ENCODE results near the gene NAP1L1.

The NAP1L1 gene

DNA sequence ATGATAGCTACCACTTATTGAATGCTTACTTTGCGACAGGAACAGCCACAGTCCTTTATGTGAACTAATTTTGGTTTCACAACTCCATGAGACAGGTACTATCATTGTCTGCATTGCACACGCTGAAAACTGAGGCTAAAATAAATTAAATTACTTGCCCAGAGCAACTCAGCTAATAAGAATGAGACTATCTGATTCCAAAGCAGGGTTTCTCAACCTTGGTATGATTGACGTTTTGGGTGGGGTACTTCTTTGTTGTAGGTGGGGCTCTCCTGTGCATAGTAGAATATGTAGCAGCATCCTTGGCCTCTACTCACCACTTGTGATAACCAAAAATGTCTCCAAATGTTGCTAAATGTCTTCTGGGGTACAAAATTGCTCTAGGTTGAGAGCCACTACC is 62.0 kb downstream of the NAP1L1 start:
- DNase-seq (ENCODE audit: low read depth), result no peak
- TF ChIP-seq, protein P1, sequence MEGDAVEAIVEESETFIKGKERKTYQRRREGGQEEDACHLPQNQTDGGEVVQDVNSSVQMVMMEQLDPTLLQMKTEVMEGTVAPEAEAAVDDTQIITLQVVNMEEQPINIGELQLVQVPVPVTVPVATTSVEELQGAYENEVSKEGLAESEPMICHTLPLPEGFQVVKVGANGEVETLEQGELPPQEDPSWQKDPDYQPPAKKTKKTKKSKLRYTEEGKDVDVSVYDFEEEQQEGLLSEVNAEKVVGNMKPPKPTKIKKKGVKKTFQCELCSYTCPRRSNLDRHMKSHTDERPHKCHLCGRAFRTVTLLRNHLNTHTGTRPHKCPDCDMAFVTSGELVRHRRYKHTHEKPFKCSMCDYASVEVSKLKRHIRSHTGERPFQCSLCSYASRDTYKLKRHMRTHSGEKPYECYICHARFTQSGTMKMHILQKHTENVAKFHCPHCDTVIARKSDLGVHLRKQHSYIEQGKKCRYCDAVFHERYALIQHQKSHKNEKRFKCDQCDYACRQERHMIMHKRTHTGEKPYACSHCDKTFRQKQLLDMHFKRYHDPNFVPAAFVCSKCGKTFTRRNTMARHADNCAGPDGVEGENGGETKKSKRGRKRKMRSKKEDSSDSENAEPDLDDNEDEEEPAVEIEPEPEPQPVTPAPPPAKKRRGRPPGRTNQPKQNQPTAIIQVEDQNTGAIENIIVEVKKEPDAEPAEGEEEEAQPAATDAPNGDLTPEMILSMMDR (IDR thresholded peaks at IDR 0.05; ENCODE audit: control insufficient read depth, extremely low read depth, insufficient read depth), result no peak
- no peak overlapping the region for H3K4me3 ChIP-seq (ENCODE audit: low read depth, low read length)

DNA sequence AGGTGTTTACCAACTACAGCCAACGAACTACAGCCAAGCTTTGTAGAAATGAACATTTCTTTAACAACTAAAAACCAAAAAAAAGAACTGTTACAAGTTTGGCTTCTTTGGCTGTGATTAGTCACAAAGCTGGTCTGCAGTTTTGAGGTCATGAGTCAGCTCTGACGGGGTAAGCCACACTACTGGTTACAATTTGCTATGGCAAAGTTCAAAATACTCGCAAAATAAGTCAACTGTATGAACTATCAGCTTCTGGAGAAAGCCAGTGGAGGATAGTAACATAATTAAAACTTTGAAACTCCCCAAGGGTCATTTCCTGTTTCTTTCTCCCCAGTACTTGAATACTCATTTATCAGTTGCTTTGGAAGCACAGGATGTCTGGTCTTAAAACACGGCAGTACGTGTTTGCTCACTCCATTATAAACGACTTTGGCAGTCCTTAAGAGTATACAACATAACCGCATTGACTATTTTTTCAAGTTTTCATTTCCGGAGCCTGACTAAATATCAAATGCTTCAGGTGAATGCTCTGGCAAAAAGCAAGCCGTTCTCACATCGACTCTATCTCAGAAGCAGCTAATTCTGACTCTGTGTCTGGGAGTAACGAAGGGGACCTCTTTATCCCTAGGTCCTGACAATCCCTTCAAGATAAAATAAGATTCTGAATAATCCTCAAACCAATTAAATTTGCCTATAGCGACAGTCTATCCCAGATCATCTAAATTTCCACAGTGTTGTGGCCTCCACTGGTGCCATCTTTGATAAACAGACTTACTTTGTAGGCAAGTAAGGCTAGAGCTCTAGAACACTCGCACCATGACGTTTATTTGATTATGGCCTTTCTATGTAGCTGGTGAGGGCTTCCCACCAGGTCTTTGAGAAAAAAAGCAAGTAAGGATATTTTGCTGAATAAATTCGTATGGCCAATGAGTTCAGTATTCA is 63.5 kb downstream of the NAP1L1 start:
- TF ChIP-seq, protein P1 (IDR thresholded peaks at IDR 0.05; ENCODE audit: control insufficient read depth, extremely low read depth, insufficient read depth), result no peak
- H3K4me3 ChIP-seq (ENCODE audit: low read depth, low read length), result no peak overlapping the region
- DNase-seq (ENCODE audit: low read depth), result no peak

DNA sequence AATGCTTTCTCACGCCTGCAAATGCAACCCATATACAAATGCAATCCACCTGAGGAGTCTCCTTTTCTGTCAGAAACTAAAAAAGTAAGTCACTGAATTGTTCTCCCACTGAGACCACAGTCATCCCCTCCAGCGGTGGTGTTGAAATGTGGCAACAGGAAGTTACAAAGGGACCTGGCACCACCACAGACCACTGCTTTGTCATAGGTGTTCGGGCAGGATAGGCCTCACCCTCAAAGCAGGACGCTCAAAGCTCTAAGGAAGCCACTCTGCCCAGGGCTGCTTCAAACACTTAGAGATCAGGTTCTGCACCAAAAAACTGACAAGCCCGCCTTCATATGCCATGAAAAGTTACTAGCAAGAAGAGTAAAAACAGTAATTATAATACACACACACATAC is 64.2 kb downstream of the NAP1L1 start:
- H3K4me3 ChIP-seq (ENCODE audit: low read depth, low read length), result no peak overlapping the region
- TF ChIP-seq, protein P1 (IDR thresholded peaks at IDR 0.05; ENCODE audit: control insufficient read depth, extremely low read depth, insufficient read depth), result no peak
- no peak for DNase-seq (ENCODE audit: low read depth)

DNA sequence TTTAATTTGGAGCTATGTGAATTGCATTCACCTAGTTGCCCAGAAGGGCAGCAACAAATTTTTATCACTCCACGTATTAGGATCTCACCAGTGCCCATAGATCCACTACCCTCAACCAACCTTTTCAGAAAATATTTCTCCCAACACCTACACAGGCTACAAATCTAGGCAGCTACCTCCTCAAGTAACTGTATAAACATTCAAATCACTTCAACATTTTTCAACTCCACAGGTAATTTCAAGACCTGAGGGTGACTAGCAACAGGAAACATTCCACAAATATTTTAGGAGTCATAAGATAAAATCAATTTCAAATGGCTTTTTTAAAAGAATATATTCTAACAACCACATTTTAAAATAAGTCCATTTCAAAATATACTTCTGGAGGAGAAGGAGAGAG is 65.8 kb downstream of the NAP1L1 start:
- DNase-seq (ENCODE audit: low read depth), result no peak
- TF ChIP-seq, protein P1 (IDR thresholded peaks at IDR 0.05; ENCODE audit: control insufficient read depth, extremely low read depth, insufficient read depth), result no peak
- no peak overlapping the region for H3K4me3 ChIP-seq (ENCODE audit: low read depth, low read length)

DNA sequence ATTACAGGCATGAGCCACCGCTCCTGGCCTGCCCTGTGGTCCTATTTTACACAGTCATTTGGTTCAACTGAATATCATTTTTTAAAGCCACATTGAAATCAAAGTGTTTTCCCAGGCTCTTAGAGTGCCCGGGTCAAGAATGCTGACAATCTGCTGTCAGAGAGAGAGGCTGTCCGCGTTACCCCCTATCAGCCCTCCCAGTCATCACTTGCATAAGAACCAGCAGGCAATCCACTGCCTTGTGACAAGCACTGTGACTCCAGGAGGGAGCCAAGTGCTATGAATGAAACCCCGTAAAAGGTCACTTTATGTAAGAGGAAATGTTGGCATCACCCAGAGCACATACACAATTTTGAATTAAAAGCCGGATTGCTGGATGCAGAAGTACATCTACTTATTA is 66.4 kb downstream of the NAP1L1 start:
- no peak overlapping the region for H3K4me3 ChIP-seq (ENCODE audit: low read depth, low read length)
- TF ChIP-seq, protein P1 (IDR thresholded peaks at IDR 0.05; ENCODE audit: control insufficient read depth, extremely low read depth, insufficient read depth), result no peak
- DNase-seq (ENCODE audit: low read depth), result no peak

DNA sequence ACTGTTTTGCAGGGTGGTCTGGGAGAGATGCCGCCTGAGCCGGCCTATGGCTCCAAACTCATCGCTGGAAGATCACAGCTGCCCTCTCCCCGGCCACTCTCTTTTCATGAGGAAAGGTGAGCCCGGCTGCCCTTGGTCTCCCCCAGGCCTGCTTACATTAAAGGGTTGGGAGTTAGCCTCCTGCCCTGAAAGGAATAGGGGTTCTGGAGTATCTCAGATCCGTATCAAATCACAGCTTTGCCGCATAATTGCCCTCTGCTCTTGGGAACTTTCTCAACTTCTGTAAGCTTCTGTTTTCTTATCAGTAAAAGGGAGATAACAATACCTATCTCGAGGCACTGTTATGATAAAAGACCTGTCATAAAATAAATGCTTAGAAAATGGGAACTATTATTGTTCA is 70.5 kb downstream of the NAP1L1 start:
- TF ChIP-seq, protein P1 (IDR thresholded peaks at IDR 0.05; ENCODE audit: control insufficient read depth, extremely low read depth, insufficient read depth), result no peak
- no peak for DNase-seq (ENCODE audit: low read depth)
- no peak overlapping the region for H3K4me3 ChIP-seq (ENCODE audit: low read depth, low read length)

Measured in LNCaP clone FGC (cell line).